HG02970 (cell line): ENCODE data around the gene CHRNA10.

ENCODE experiments used
- ATAC-seq: cut with Tn5 transposase; IDR thresholded peaks from one replicate; pipeline ENCODE4 v1.9.1; 2021; ENCODE audit warnings: mild to moderate bottlenecking, moderate library complexity, moderate number of reproducible peaks; ENCODE audit not compliant: unreplicated experiment, low FRiP score

CHRNA10 gene, protein sequence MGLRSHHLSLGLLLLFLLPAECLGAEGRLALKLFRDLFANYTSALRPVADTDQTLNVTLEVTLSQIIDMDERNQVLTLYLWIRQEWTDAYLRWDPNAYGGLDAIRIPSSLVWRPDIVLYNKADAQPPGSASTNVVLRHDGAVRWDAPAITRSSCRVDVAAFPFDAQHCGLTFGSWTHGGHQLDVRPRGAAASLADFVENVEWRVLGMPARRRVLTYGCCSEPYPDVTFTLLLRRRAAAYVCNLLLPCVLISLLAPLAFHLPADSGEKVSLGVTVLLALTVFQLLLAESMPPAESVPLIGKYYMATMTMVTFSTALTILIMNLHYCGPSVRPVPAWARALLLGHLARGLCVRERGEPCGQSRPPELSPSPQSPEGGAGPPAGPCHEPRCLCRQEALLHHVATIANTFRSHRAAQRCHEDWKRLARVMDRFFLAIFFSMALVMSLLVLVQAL

DNA sequence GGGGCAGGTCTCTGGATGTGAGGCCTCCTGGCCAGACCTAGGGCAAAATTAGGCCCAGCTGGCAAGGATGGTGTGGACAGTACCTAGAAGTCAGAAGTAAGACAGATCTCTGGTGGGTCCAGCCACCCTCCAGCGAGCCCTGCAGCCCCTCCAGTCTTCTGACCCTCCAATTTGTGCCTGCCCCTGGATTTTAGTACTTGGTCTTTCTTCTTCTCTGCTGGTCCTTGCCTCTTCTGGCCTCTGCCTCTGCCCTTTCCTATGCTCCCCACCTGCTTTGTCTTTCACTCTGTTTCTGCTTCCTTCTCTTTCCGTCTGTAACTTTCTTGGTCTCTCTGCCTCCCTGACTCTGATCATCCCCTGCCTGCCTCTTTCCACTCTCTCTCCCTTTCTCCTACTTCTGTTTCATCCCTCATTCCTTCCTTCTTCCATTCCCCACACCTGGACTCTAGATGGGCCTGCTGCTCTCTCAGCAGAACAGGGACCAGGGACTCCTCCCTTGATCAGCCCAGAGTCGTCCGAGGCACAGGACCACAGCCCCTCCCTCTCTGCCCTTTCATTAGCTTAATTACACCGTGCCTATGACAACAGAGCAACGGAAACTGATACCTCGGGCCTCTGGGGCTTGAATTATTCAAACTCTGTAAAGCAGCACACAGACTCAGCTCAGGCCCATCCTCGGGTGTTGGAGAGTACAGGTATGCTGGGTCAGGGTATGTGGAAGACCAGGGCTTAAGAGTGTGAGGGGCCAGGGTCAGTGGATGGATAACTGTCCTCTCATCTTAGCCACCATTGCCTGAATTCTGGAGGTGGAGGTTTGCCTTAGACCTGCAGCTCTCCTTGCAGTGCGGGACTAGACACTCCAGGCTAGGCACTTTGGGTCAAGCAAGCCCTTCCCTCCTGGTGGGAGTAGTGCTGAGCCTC is at the start of gene CHRNA10:
Gene CHRNA10, minus strand, starts transcription at position 51 of the 921 bp plus-strand sequence. CDS start 72 bp downstream, outside the sequence.
- no peak for ATAC-seq

DNA sequence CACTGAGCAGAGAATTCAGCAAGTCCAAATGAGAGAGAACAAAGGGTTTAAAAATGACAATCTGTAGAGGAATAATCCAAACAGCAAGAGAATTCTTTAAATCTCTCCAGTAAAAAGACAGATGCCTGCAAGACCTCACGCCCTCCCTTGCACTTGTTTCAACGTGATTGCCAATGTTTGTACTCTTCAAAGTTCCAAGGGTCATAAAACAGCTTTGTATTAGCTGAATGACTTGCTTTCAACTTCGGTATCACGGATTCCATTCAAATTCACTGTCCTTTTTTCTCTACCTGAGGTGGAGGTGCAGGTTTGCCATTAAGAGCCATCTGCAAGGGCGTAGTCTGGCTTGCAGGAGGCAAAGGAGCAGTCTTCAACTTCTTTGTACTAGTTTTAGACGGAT is 41.1 kb upstream of the CHRNA10 start:
- no peak for ATAC-seq

DNA sequence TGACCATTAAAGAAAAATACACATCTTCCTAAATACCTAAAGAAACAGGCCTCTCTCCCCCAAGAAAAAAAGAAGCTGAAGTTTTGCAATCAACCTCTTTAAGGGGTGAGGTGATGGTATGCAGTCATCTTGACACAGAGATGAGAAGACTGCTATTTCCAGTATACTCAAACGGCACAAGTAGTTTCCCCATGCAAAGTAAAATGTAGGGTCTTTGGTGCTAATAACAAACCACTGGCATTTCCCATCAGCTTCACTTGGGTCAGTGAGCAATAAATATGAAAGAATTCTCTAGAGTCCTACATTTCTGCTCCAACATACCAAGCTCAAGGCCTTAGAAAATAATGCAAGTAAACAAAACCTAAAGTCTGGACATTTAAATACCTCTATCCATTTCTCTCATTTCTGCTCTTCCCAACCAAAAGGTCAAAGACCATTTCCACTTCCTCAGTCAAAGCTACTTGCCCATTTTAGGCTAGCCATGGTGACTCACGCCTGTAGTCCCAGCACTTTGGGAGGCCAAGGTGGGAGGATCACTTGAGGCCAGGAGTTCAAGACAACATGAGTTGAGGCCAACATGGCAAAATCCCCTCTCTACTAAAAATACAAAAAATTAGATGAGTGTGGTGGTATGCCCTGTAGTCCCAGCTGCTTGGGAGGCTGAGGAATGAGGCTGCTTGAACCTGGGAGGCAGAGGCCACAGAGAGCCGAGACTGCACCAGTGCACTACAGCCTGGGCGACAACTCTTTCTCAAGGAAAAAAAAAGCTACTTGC is 39.5 kb upstream of the CHRNA10 start:
- no peak for ATAC-seq

DNA sequence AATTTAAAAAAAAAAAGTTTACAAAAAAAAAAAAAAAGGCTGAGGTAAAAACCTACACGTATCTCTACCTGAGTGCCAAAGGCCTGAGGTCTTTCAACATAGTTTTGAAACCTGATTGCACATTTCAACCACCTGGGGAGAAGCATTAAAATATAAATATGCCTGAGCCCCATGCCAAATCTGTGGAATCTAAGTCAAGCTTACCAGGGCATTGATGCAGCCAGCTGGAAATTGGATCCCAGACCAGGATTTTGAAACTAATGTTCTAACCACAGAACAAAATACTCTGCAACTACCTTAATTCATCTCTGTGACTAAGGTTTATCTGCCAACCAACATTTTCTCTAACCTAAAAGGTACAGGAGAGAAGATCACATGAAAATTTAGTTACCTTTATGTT is 38.8 kb upstream of the CHRNA10 start:
- no peak for ATAC-seq

DNA sequence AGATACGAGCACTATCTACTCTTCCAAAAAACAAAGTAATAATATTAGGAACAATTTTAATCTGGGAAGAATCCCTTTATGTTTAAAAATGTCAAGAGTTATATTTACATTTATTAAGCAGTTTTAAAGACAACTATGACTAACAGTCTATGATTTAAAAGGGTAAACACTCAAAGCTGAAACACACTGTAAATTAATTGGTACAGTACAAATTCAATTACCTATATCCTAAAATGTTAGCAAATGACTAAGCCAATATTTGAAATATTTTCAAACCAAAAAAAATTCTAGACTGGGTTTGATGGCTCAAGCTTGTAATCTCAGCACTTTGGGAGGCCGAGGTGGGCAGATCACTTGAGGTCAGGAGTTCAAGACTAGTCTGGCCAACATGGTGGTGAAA is 36.0 kb upstream of the CHRNA10 start:
- ATAC-seq = no peak

DNA sequence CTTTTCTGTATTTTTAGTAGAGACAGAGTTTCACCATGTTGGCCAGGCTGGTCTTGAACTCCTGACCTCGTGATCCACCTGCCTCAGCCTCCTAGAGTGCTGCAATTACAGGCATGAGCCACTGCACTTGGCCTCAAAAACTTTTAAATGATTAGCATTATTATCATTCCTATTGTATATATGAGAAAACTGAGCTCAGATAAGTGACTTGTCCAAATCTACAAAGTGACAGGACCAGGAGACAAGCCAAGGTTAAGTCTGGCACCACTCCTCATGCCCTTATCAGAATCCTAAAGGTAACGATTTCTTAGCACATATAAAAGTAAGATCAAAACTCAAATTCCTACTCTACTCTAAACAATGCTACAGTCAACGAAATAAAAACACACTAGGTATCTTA is 32.2 kb upstream of the CHRNA10 start:
- ATAC-seq = no peak

DNA sequence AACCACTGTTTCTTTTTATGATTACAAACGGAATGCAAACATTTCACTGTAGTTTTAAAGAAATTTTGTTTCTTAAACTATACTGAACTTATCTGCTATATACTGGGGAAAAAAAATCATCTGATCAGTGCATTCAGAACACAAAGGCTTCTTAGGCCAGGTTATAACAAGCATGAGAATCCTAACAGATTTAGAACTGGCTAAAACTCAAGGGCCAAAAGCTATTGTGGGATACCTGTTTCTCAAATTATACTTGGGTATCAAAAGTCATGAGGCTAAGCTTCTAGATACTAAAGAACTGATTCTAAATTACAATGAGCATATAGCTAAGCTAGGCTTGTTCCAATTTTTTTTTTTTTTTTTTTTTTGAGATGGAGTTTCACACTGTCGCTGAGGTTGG is 29.7 kb upstream of the CHRNA10 start:
- no peak for ATAC-seq

DNA sequence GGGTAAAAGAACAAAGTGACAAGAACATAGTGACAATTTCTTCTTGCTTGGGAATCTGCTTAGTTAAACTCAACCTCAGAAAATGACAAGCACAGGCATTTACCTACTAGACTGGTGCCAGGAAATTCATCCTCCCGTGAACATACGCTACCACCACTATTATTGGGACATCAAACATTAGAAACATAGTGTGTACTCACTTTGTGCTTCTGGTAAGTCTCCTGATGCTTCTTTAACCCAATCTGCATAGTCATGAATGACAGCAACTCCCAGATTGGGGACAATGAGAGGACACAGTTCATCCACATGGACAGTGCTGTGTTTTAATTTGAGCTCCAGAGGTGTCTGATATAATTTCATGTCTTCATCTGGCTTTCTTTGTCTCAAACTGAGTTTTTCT is 29.2 kb upstream of the CHRNA10 start:
- no peak for ATAC-seq

DNA sequence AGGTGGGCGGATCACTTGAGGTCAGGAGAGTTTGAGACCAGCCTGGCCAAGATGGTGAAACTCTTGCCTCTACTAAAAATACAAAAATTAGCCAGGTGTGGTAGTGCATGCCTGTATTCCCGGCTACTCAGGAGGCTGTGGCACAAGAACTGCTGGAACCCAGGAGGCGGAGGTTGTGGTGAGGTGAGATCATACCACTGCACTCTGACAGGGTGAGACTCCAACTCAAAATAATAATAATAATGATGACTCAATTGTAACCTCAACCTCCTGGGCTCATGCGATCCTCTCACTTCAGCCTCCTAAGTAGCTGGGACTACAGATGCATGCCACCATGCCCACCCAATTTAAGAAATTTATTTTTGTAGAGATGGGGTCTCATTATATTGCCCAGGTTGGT is 15.6 kb upstream of the CHRNA10 start:
- ATAC-seq = no peak

DNA sequence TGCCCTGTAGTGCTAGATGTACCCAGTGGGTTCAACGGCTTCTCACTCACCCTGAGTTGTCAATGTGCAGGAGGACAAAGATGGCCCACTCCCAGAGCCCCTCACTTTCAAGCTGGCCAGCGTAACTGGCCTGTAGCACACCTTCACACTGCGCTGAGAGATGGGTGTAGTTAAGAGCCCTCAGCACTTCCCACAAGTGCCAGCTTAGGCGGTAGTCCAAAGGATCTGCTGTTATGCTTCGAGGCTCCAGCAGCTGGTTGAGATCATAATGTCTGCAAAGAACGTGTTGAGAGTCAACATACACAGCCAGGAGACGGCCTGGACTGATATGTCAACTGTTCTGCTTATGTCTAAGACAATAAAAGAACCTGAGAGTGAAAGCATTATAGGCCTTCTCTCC is 14.7 kb upstream of the CHRNA10 start:
- ATAC-seq = no peak

DNA sequence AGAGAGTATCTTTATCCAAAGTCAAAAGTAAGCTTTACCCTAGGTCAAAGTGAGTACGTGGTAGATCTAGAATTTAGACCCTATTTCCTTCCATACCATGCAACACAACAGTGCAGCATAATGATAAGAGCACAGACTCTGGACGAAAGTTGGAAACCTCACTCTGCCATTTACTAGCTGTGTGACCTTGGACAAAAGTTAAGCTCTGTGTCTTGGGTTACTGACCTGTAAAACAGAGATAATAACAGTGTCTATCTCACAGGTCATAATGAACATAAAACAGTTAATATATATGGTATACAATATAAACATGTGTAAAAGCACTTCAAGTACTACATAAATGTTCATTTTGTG is 13.6 kb upstream of the CHRNA10 start:
- no peak for ATAC-seq

DNA sequence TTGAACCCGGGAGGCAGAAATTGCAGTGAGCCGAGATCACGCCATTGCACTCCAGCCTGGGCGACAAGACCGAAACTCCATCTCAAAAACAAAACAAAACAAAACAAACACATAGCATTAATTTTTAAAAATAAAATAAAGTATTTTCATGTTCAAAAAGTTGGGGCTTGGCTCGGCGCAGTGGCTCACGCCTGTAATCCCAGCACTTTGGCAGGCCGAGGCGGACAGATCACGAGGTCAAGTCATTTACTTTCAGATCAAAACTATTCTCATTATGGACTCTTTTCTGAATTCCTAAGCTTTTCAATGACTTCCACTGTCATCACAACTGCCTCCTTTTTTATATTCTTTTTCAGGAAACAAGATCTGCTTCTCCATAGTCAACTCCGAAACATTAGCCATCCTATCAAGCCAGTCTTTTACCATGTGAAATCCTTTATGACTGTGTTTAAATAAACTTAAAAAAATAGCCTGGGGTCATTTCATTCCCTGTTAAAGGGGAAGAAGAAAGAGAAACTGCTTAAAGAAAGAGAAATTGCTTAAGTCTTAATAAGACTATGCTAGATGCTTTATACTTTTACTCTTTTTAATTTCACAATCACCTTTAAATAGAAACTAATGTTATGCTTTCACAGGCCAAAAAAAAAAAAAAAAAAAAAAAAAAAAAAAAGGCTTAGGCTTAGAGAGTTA is 13.1 kb upstream of the CHRNA10 start:
- ATAC-seq = no peak

DNA sequence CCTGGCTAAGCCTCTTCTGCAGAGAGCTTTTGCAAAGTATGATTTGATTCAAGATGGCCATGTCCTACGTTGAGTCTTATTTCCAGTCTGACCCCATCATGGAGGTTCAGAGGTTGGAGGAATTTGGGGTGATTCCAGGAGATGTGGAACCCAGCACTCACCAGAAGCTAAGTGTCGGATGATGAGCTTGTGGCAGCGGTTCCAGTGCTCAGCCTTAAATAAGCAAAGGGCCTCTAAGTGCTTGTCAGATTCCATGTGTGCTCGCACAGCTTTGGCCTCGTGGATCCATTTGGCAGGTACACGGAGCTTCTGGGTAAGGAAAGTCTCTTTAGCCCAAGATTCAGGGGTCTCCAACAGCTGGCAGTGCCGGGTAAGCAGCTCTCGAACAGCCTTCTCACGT is 11.9 kb upstream of the CHRNA10 start:
- no peak for ATAC-seq

DNA sequence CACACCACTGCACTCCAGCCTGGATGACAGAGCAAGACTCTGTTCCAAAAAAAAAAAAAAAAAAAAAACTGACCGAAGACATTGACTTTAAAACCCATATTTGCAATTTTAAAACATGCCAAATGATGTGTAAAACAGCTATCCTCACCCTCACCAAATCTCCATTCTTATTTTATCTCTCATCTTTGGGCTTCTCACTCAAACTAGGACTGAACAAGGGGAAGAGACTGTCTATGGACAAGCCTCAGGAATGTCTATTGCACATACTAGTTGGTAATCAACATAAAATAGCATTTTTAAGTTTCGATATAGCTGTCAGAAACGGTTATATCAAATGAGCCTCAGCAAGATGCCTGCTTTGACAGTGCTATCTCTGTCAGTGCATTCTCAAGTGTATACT is 7.9 kb upstream of the CHRNA10 start:
- no peak for ATAC-seq

DNA sequence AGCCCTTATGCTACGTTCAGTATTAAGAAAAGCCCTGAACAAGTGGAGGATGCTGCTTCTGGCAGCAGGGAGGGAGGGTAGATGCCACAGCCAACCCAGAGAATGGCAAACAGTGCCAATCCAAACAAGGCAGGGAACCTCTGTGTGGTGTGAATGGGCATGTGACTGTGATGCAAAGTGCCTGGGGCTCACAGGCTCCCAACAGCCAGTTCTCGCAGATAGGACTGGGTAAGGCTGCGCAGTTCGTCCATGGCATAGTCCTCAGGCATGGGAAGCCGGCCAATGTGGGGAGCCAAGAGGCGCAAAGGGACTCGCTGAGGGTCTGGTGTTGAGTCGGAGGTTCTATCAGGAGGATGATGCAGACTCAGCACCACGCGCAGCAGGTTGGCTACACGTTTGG is 4.8 kb upstream of the CHRNA10 start:
- ATAC-seq = no peak

DNA sequence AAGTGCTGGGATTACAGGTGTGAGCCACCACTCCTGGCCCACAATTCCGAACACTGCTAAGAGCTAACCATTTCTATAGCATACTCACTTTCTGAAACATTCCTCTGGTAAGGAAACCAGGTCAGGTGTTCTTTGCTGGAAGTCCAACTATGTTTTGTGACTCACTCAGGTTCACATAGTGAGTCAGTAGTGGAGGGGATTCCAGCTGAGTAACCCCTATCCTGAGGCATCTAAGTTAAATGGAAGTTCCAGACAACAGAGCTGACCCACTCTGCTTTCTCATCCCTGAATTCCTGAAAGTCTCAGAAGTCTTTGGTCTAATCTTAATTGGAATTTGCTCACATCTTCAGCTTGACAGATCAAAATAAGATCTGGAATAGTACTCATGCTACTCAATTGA is 3.0 kb upstream of the CHRNA10 start:
- no peak for ATAC-seq

DNA sequence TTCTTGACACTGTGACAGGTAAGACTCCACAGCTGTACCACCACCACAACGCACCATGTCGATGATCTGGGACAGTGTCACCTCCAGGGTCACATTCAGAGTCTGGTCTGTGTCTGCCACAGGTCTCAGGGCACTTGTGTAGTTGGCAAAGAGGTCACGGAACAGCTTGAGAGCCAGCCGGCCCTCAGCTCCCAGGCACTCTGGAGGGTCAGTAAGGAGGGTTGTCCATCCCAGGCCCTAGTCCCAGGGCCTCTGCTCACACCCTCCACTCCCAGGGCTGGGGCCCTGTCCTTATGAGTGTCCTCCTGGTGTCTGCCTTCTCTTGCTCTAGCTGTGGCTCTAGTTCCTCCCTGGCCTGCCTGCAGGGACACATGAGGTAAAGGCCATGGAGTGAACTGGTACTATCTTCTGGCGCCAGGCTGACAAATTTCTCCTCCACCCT is 1.4 kb downstream of the CHRNA10 start:
- no peak for ATAC-seq

DNA sequence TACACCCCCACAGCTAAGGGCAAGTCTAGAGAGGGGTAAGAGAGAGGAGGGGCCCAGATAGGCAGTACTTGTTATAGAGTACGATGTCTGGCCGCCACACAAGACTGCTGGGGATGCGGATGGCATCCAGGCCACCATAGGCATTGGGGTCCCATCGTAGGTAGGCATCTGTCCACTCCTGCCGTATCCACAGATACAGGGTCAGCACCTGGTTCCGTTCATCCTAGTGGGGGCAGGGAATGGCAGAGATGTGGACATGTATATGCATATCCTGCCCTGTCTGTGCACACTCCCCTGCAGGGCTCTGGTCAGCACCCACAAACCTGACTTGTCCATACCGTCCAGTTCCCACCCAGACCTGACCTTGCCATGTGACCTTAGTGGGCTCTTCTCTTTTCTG is 2.1 kb downstream of the CHRNA10 start:
- ATAC-seq = no peak

DNA sequence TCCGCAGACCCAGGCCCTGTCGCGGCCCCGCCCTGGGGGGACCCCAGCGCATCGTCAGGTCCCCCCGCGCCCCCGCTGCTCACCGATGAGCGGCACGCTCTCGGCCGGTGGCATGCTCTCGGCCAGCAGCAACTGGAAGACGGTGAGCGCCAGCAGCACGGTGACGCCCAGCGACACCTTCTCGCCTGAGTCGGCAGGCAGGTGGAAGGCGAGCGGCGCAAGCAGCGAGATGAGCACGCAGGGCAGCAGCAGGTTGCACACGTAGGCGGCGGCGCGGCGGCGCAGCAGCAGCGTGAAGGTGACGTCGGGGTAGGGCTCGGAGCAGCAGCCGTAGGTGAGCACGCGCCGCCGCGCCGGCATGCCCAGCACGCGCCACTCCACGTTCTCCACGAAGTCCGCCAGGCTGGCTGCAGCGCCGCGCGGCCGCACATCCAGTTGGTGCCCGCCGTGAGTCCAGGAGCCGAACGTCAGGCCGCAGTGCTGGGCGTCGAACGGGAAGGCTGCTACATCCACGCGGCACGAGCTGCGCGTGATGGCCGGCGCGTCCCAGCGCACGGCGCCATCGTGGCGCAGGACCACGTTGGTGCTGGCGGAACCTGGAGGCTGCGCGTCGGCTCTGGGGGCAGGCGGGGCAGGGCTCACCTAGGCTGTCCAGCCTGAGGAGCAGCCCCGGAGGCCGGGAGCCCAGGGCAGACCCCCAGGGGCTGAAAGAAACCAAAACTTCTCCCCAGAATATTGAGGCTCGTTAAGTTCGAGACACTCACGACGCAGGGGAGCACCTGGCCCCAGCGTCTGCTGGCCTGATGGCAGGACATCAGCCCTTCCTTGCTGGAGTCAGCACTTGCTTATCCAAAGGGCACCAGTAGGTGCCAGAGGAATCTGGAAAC is 3.8 kb downstream of the CHRNA10 start:
- ATAC-seq = no peak
